Measurements from ENCODE around the gene CDKN2B-AS1.

The CDKN2B-AS1 gene

GRCh38 chr9:22045423-22045822 lies 50.8 kb downstream of the CDKN2B-AS1 start:
- no peaks in the 10 kb centered on the region for H3K36me3 ChIP-seq (ENCODE audit: control insufficient read depth, insufficient read depth, low read length)
- no peaks in the 10 kb centered on the region for H3K27me3 ChIP-seq (ENCODE audit: control insufficient read depth, insufficient read depth, low read length, poor library complexity, severe bottlenecking)
- H3K27ac ChIP-seq (ENCODE audit: insufficient read depth, low read depth, low read length, poor library complexity, severe bottlenecking), result no peak overlapping the region
- no peak overlapping the region for H3K4me3 ChIP-seq (ENCODE audit: insufficient read depth, low read depth, low read length)
- no peaks in the 10 kb centered on the region for H3K4me1 ChIP-seq (ENCODE audit: control insufficient read depth, insufficient read depth, low read length)
- no peaks in the 10 kb centered on the region for H3K9me3 ChIP-seq (ENCODE audit: control insufficient read depth, low read length)

- Histone ChIP-seq H3K4me1 (ENCODE audit: control insufficient read depth, insufficient read depth, low read length) (no peaks in the 10 kb centered on the region), H3K27ac (ENCODE audit: insufficient read depth, low read depth, low read length, poor library complexity, severe bottlenecking) (no peak overlapping the region), H3K9me3 (ENCODE audit: control insufficient read depth, low read length) (no peaks in the 10 kb centered on the region), H3K36me3 (ENCODE audit: control insufficient read depth, insufficient read depth, low read length) (no peaks in the 10 kb centered on the region), H3K4me3 (ENCODE audit: insufficient read depth, low read depth, low read length) (no peak overlapping the region), H3K27me3 (ENCODE audit: control insufficient read depth, insufficient read depth, low read length, poor library complexity, severe bottlenecking) (no peaks in the 10 kb centered on the region)
- WGBS, 2 experiments, result 83 to 94% methylated on average over 1 of the region's 1 CpG
Measured at GRCh38 chr9:22046243-22046885, 51.8 kb downstream of the CDKN2B-AS1 start.

GRCh38 chr9:22047596-22047995 lies 53.0 kb downstream of the CDKN2B-AS1 start:
- Histone ChIP-seq H3K27me3 (ENCODE audit: control insufficient read depth, insufficient read depth, low read length, poor library complexity, severe bottlenecking) (no peaks in the 10 kb centered on the region), H3K4me1 (ENCODE audit: control insufficient read depth, insufficient read depth, low read length) (no peaks in the 10 kb centered on the region), H3K27ac (ENCODE audit: insufficient read depth, low read depth, low read length, poor library complexity, severe bottlenecking) (no peak overlapping the region), H3K9me3 (ENCODE audit: control insufficient read depth, low read length) (no peaks in the 10 kb centered on the region), H3K36me3 (ENCODE audit: control insufficient read depth, insufficient read depth, low read length) (no peaks in the 10 kb centered on the region), H3K4me3 (ENCODE audit: insufficient read depth, low read depth, low read length) (no peak overlapping the region)
- 93 to 94% methylated on average over 2 of the region's 2 CpGs for WGBS, 2 experiments

GRCh38 chr9:22049411-22049810 lies 54.8 kb downstream of the CDKN2B-AS1 start:
- no peaks in the 10 kb centered on the region for H3K36me3 ChIP-seq (ENCODE audit: control insufficient read depth, insufficient read depth, low read length)
- 88 to 96% methylated on average over 1 of the region's 1 CpG for WGBS, 2 experiments
- no peaks in the 10 kb centered on the region for H3K9me3 ChIP-seq (ENCODE audit: control insufficient read depth, low read length)

GRCh38 chr9:22050924-22051323 lies 56.3 kb downstream of the CDKN2B-AS1 start:
- H3K36me3 ChIP-seq (ENCODE audit: control insufficient read depth, insufficient read depth, low read length), result no peaks in the 10 kb centered on the region
- H3K27me3 ChIP-seq (ENCODE audit: control insufficient read depth, insufficient read depth, low read length, poor library complexity, severe bottlenecking), result no peaks in the 10 kb centered on the region
- no peak overlapping the region for H3K4me3 ChIP-seq (ENCODE audit: insufficient read depth, low read depth, low read length)
- no peak overlapping the region for H3K27ac ChIP-seq (ENCODE audit: insufficient read depth, low read depth, low read length, poor library complexity, severe bottlenecking)
- H3K4me1 ChIP-seq (ENCODE audit: control insufficient read depth, insufficient read depth, low read length), result no peaks in the 10 kb centered on the region
- H3K9me3 ChIP-seq (ENCODE audit: control insufficient read depth, low read length), result no peaks in the 10 kb centered on the region
- 93 to 95% methylated on average over 4 of the region's 4 CpGs for WGBS, 2 experiments

More at GRCh38 chr9:22049411-22049810, 54.8 kb downstream of the CDKN2B-AS1 start:
- Histone ChIP-seq H3K27me3 (ENCODE audit: control insufficient read depth, insufficient read depth, low read length, poor library complexity, severe bottlenecking) (no peaks in the 10 kb centered on the region), H3K27ac (ENCODE audit: insufficient read depth, low read depth, low read length, poor library complexity, severe bottlenecking) (no peak overlapping the region), H3K4me3 (ENCODE audit: insufficient read depth, low read depth, low read length) (no peak overlapping the region), H3K4me1 (ENCODE audit: control insufficient read depth, insufficient read depth, low read length) (no peaks in the 10 kb centered on the region)

- Histone ChIP-seq H3K4me1 (ENCODE audit: control insufficient read depth, insufficient read depth, low read length) (no peaks in the 10 kb centered on the region), H3K4me3 (ENCODE audit: insufficient read depth, low read depth, low read length) (no peak overlapping the region), H3K9me3 (ENCODE audit: control insufficient read depth, low read length) (no peaks in the 10 kb centered on the region), H3K27ac (ENCODE audit: insufficient read depth, low read depth, low read length, poor library complexity, severe bottlenecking) (no peak overlapping the region), H3K36me3 (ENCODE audit: control insufficient read depth, insufficient read depth, low read length) (no peaks in the 10 kb centered on the region), H3K27me3 (ENCODE audit: control insufficient read depth, insufficient read depth, low read length, poor library complexity, severe bottlenecking) (no peaks in the 10 kb centered on the region)
- WGBS, 2 experiments, result 66 to 71% methylated on average over 4 of the region's 4 CpGs
Measured at GRCh38 chr9:22052376-22052945, 57.9 kb downstream of the CDKN2B-AS1 start.

- no peak overlapping the region for H3K4me3 ChIP-seq (ENCODE audit: insufficient read depth, low read depth, low read length)
Measured at GRCh38 chr9:22053178-22053577, 58.6 kb downstream of the CDKN2B-AS1 start.

GRCh38 chr9:22054076-22054475 lies 59.5 kb downstream of the CDKN2B-AS1 start:
- Histone ChIP-seq H3K27ac (ENCODE audit: insufficient read depth, low read depth, low read length, poor library complexity, severe bottlenecking) (no peak overlapping the region), H3K4me3 (ENCODE audit: insufficient read depth, low read depth, low read length) (no peak overlapping the region), H3K27me3 (ENCODE audit: control insufficient read depth, insufficient read depth, low read length, poor library complexity, severe bottlenecking) (no peaks in the 10 kb centered on the region), H3K4me1 (ENCODE audit: control insufficient read depth, insufficient read depth, low read length) (no peaks in the 10 kb centered on the region), H3K9me3 (ENCODE audit: control insufficient read depth, low read length) (no peaks in the 10 kb centered on the region), H3K36me3 (ENCODE audit: control insufficient read depth, insufficient read depth, low read length) (no peaks in the 10 kb centered on the region)
- WGBS, 2 experiments, result 92 to 96% methylated on average over 3 of the region's 3 CpGs

More at GRCh38 chr9:22053178-22053577, 58.6 kb downstream of the CDKN2B-AS1 start:
- Histone ChIP-seq H3K36me3 (ENCODE audit: control insufficient read depth, insufficient read depth, low read length) (no peaks in the 10 kb centered on the region), H3K9me3 (ENCODE audit: control insufficient read depth, low read length) (no peaks in the 10 kb centered on the region), H3K27me3 (ENCODE audit: control insufficient read depth, insufficient read depth, low read length, poor library complexity, severe bottlenecking) (no peaks in the 10 kb centered on the region), H3K4me1 (ENCODE audit: control insufficient read depth, insufficient read depth, low read length) (no peaks in the 10 kb centered on the region), H3K27ac (ENCODE audit: insufficient read depth, low read depth, low read length, poor library complexity, severe bottlenecking) (no peak overlapping the region)
- WGBS, 2 experiments, result 76 to 83% methylated on average over 1 of the region's 2 CpGs

GRCh38 chr9:22054529-22054928 lies 59.9 kb downstream of the CDKN2B-AS1 start:
- no peaks in the 10 kb centered on the region for H3K9me3 ChIP-seq (ENCODE audit: control insufficient read depth, low read length)
- no peaks in the 10 kb centered on the region for H3K36me3 ChIP-seq (ENCODE audit: control insufficient read depth, insufficient read depth, low read length)
- H3K4me3 ChIP-seq (ENCODE audit: insufficient read depth, low read depth, low read length), result no peak overlapping the region
- H3K27ac ChIP-seq (ENCODE audit: insufficient read depth, low read depth, low read length, poor library complexity, severe bottlenecking), result no peak overlapping the region
- H3K27me3 ChIP-seq (ENCODE audit: control insufficient read depth, insufficient read depth, low read length, poor library complexity, severe bottlenecking), result no peaks in the 10 kb centered on the region
- no peaks in the 10 kb centered on the region for H3K4me1 ChIP-seq (ENCODE audit: control insufficient read depth, insufficient read depth, low read length)
- 93 to 100% methylated on average over 1 of the region's 2 CpGs for WGBS, 2 experiments

- H3K27ac ChIP-seq (ENCODE audit: insufficient read depth, low read depth, low read length, poor library complexity, severe bottlenecking), result no peak overlapping the region
- no peaks in the 10 kb centered on the region for H3K4me1 ChIP-seq (ENCODE audit: control insufficient read depth, insufficient read depth, low read length)
- no peaks in the 10 kb centered on the region for H3K36me3 ChIP-seq (ENCODE audit: control insufficient read depth, insufficient read depth, low read length)
- no peak overlapping the region for H3K4me3 ChIP-seq (ENCODE audit: insufficient read depth, low read depth, low read length)
- H3K9me3 ChIP-seq (ENCODE audit: control insufficient read depth, low read length), result no peaks in the 10 kb centered on the region
- no peaks in the 10 kb centered on the region for H3K27me3 ChIP-seq (ENCODE audit: control insufficient read depth, insufficient read depth, low read length, poor library complexity, severe bottlenecking)
Measured at GRCh38 chr9:22055090-22055489, 60.5 kb downstream of the CDKN2B-AS1 start.
